HepG2 (cell line): ENCODE results near the gene EXOC1. TPM values are rescaled to one million over a fixed set of nuclear protein-coding genes. Genes with fewer than 3 reads are reported as not detected.
A peak's percentile ranks its signal among the peaks of the same experiment; 100 is the strongest.

Source experiments
- ARID4A ChIP-seq: sonication (generic); formaldehyde crosslinking; IDR thresholded peaks from 2 replicates; pipeline ENCODE4 v1.5.0; 2020; ENCODE audit warnings: mild to moderate bottlenecking, missing genetic modification reagents, borderline replicate concordance
- CAMTA2 ChIP-seq: sonication (generic); formaldehyde crosslinking; IDR thresholded peaks from 2 replicates; pipeline ENCODE4 v1.4.0; 2020; ENCODE audit warnings: mild to moderate bottlenecking, missing genetic modification reagents, borderline replicate concordance
- CENPT ChIP-seq: sonication (generic); formaldehyde crosslinking; IDR thresholded peaks from 2 replicates; pipeline ENCODE4 v1.8.0; 2022; ENCODE audit warnings: low read depth, mild to moderate bottlenecking, moderate library complexity, missing genetic modification reagents
- HNF1B ChIP-seq: sonication (generic); formaldehyde crosslinking; IDR thresholded peaks from 2 replicates; pipeline ENCODE4 v1.5.1; 2020; ENCODE audit warnings: mild to moderate bottlenecking, moderate library complexity, missing genetic modification reagents
- KLF15 ChIP-seq: sonication (generic); formaldehyde crosslinking; IDR thresholded peaks from 2 replicates; pipeline ENCODE4 v1.8.1; 2023; ENCODE audit warnings: borderline replicate concordance, mild to moderate bottlenecking, inconsistent platforms, missing genetic modification reagents, mixed read lengths
- MATR3 ChIP-seq: sonication (generic); formaldehyde crosslinking; IDR thresholded peaks from 2 replicates; pipeline ENCODE4 v1.4.0; 2020; ENCODE audit warnings: missing genetic modification reagents
- PAX8 ChIP-seq: sonication (generic); formaldehyde crosslinking; IDR thresholded peaks from 2 replicates; pipeline ENCODE4 v1.8.0; 2022; ENCODE audit warnings: mild to moderate bottlenecking, missing genetic modification reagents, borderline replicate concordance
- SMAD9 ChIP-seq: sonication (generic); formaldehyde crosslinking; IDR thresholded peaks from 2 replicates; pipeline ENCODE4 v1.5.1; 2020; ENCODE audit warnings: mild to moderate bottlenecking, missing genetic modification reagents
- XBP1 ChIP-seq: sonication (generic); formaldehyde crosslinking; IDR thresholded peaks from 2 replicates; pipeline ENCODE4 v1.5.0; 2020; ENCODE audit warnings: missing genetic modification reagents
- ZEB1 ChIP-seq: IDR thresholded peaks from 2 replicates; pipeline ENCODE4 v1.6.1; 2012; ENCODE audit warnings: mild to moderate bottlenecking, low read depth, inconsistent platforms; ENCODE audit not compliant: insufficient replicate concordance
- ZFP1 ChIP-seq: IDR thresholded peaks from 2 replicates; pipeline ENCODE4 v1.6.1; 2016
- ZFP36L2 ChIP-seq: sonication (generic); formaldehyde crosslinking; IDR thresholded peaks from 2 replicates; pipeline ENCODE4 v1.4.0; 2020; ENCODE audit warnings: missing genetic modification reagents
- ZMAT3 ChIP-seq: sonication (generic); formaldehyde crosslinking; conservative IDR thresholded peaks from 2 replicates; pipeline ENCODE4 v1.7.0; 2021; ENCODE audit warnings: missing genetic modification reagents
- ZNF160 ChIP-seq: sonication (generic); formaldehyde crosslinking; IDR thresholded peaks from 2 replicates; pipeline ENCODE4 v1.8.0; 2022; ENCODE audit warnings: mild to moderate bottlenecking, inconsistent platforms, missing genetic modification reagents
- ZNF280D ChIP-seq: sonication (generic); formaldehyde crosslinking; IDR thresholded peaks from 2 replicates; pipeline ENCODE4 v1.5.1; 2020; ENCODE audit warnings: mild to moderate bottlenecking, missing genetic modification reagents
- ZNF501 ChIP-seq: sonication (generic); formaldehyde crosslinking; IDR thresholded peaks from 2 replicates; pipeline ENCODE4 v1.5.1; 2020; ENCODE audit warnings: mild to moderate bottlenecking, moderate library complexity, missing genetic modification reagents
- ZNF777 ChIP-seq: sonication (generic); formaldehyde crosslinking; IDR thresholded peaks from 2 replicates; pipeline ENCODE4 v1.4.0; 2020; ENCODE audit warnings: missing genetic modification reagents
- ZSCAN5A ChIP-seq: sonication (generic); formaldehyde crosslinking; IDR thresholded peaks from 2 replicates; pipeline ENCODE4 v1.8.0; 2022; ENCODE audit warnings: mild to moderate bottlenecking, missing genetic modification reagents, borderline replicate concordance
- polyA plus RNA-seq, 8 experiments: library from polyadenylated mRNA; depleted of rRNA in 3 of 8; stranded (reverse) in 7 of 8; unstranded in 1 of 8; fragments of >200 nt; fragmentation: Illumina TruSeq in 4 of 8; extraction: Trizol in 4 of 8; gene quantifications; 2 replicates each; pipeline versions ENCODE4 v1.2.1 to v1.2.3, GENCODE V29; 2011 to 2016; ENCODE audit warnings: low read depth in 4 of 8, missing spikeins in 1 of 8, mixed read lengths in 1 of 8; ENCODE audit not compliant: insufficient read depth in 1 of 8
- total RNA-seq, 5 experiments: library from RNA; depleted of rRNA; stranded (reverse); fragments of >200 nt; fragmentation: Illumina TruSeq; extraction: Trizol; gene quantifications; 2 replicates each; pipeline ENCODE4 v1.2.3, GENCODE V29; 2016; ENCODE audit warnings: low read depth in 1 of 5

The EXOC1 gene
- total and polyA plus RNA-seq, 2 of the 13 experiments (the other 11 are each of a cell fraction or from before 2014, with no cell fraction given), result 9.1 to 18.4 TPM

- TF ChIP-seq ARID4A (CRISPR knock-in tag) (peak; percentile 100), XBP1 (CRISPR knock-in tag) (no peak), CENPT (CRISPR knock-in tag) (0 out of 2 replicates have a peak, but pooled peaks have one; percentile 78), ZNF280D (CRISPR knock-in tag) (0 out of 2 replicates have a peak, but pooled peaks have one; percentile 69), HNF1B (CRISPR knock-in tag) (peak; percentile 55; the same call in 1 of the 2 replicates), ZNF777 (peak; percentile 92), PAX8 (CRISPR knock-in tag) (no peak), ZFP36L2 (no peak), ZMAT3 (CRISPR knock-in tag) (peak; percentile 85; the same call in 1 of the 2 replicates), ZSCAN5A (CRISPR knock-in tag) (peak; percentile 75; the same call in 1 of the 2 replicates), ZNF160 (no peak; the same call in 1 of the 2 replicates), KLF15 (CRISPR knock-in tag) (peak; percentile 75; the same call in 1 of the 2 replicates), MATR3 (no peak), ZNF501 (CRISPR knock-in tag) (peak; percentile 95), SMAD9 (CRISPR knock-in tag) (no peak), CAMTA2 (peak; percentile 67; the same call in 1 of the 2 replicates), ZEB1 (peak; percentile 13), ZFP1 (CRISPR knock-in tag) (no peak)
Observed at GRCh38 chr4:55948726-55949481, 95.5 kb downstream of the EXOC1 start, which contains the start of gene CEP135 (continued).
